Brain microvascular endothelial cell (primary cell): ENCODE results near the gene HEXD.

Experiments used
- DNase-seq: peaks from one replicate; pipeline ENCODE4 v3.0.0-alpha.2; 2020
- H3K27ac ChIP-seq: fragments of 250-450 bp; sonication (Bioruptor Pico); 2 replicates; pipeline ENCODE4 v1.5.1; 2020; ENCODE audit warnings: mild to moderate bottlenecking, moderate library complexity
- H3K27me3 ChIP-seq: fragments of 250-450 bp; sonication (Bioruptor Pico); replicated peaks from 2 replicates; pipeline ENCODE4 v1.5.1; 2020; ENCODE audit warnings: mild to moderate bottlenecking
- H3K36me3 ChIP-seq: fragments of 250-450 bp; sonication (Bioruptor Pico); replicated peaks from 2 replicates; pipeline ENCODE4 v1.5.1; 2020; ENCODE audit warnings: mild to moderate bottlenecking
- H3K4me3 ChIP-seq: 2 replicates; pipeline ENCODE4 v1.5.1; 2011; ENCODE audit warnings: low read depth, mild to moderate bottlenecking, control low read depth, low read length, moderate library complexity
- CTCF ChIP-seq: IDR thresholded peaks from 2 replicates; pipeline ENCODE4 v1.5.1; 2011; ENCODE audit warnings: low read depth, mild to moderate bottlenecking, moderate library complexity, low read length, control low read depth, inconsistent platforms; ENCODE audit errors: missing control alignments
- in situ Hi-C: cut with HindIII; loops from 2 replicates; pipeline ENCODE4 v1.10.0; 2017; ENCODE audit warnings: low sequenced_read_pairs, low pct_ligation_motif_present

HEXD gene

GRCh38 chr17:82399601-82400101 lies 18.5 kb upstream of the HEXD start:
- Histone ChIP-seq H3K4me3 (no peak overlapping the region), H3K27ac (no peak overlapping the region), H3K27me3 (no peaks in the 10 kb centered on the region), H3K36me3 (no peaks in the 10 kb centered on the region)
- in situ Hi-C loops, result no loop called here
- DNase-seq, result no peak
- no peak for TF ChIP-seq CTCF

GRCh38 chr17:82400206-82400605 lies 17.9 kb upstream of the HEXD start:
- in situ Hi-C loops, result no loop called here
- Histone ChIP-seq H3K36me3 (no peaks in the 10 kb centered on the region), H3K27me3 (no peaks in the 10 kb centered on the region), H3K27ac (no peak overlapping the region), H3K4me3 (no peak overlapping the region)
- no peak for DNase-seq
- no peak for TF ChIP-seq CTCF

GRCh38 chr17:82400830-82401229 lies 17.3 kb upstream of the HEXD start:
- in situ Hi-C loops, result no loop called here
- TF ChIP-seq CTCF, result no peak
- no peak overlapping the region for H3K27ac ChIP-seq
- H3K4me3 ChIP-seq, result no peak overlapping the region
- H3K27me3 ChIP-seq, result no peaks in the 10 kb centered on the region
- no peak for DNase-seq
- no peaks in the 10 kb centered on the region for H3K36me3 ChIP-seq

GRCh38 chr17:82402865-82403264 lies 15.3 kb upstream of the HEXD start:
- Histone ChIP-seq H3K36me3 (no peaks in the 10 kb centered on the region), H3K4me3 (no peak overlapping the region), H3K27me3 (no peaks in the 10 kb centered on the region), H3K27ac (no peak overlapping the region)
- in situ Hi-C loops, result no loop called here
- TF ChIP-seq CTCF, result no peak
- no peak for DNase-seq

GRCh38 chr17:82403662-82404660 lies 14.2 kb upstream of the HEXD start:
- Histone ChIP-seq H3K27ac (no peak overlapping the region), H3K36me3 (no peaks in the 10 kb centered on the region), H3K27me3 (no peaks in the 10 kb centered on the region), H3K4me3 (no peak overlapping the region)
- in situ Hi-C loops, result no loop called here
- no peak for TF ChIP-seq CTCF
- no peak for DNase-seq
